GM23338 (cell line): ENCODE measurements around the gene ATP2A3. TPM values are rescaled to one million over a fixed set of nuclear protein-coding genes. Genes with fewer than 3 reads are reported as not detected.

Experiments
- ATAC-seq: fragments of 200-7000 bp; cut with Tn5 transposase; 3 replicates; pipeline ENCODE4 v1.9.1; 2020
- DNase-seq: peaks from one replicate; pipeline ENCODE4 v3.0.0-alpha.2; 2015; ENCODE audit warnings: low spot score
- H2AFZ ChIP-seq: fragments of 200-600 bp; sonication (generic); 2 replicates; pipeline ENCODE4 v1.8.0; 2016; ENCODE audit warnings: antibody characterized with exemption, mild to moderate bottlenecking, moderate library complexity
- H3F3A ChIP-seq: fragments of 200-600 bp; sonication (generic); replicated peaks from 2 replicates; pipeline ENCODE4 v1.8.0; 2017; ENCODE audit warnings: antibody characterized with exemption, mixed run types, low read depth
- H3K27ac ChIP-seq: fragments of 200-600 bp; sonication (generic); 2 replicates; pipeline ENCODE4 v1.6.1; 2016; ENCODE audit warnings: low read depth
- H3K27me3 ChIP-seq: fragments of 200-600 bp; sonication (generic); 2 replicates; pipeline ENCODE4 v1.8.0; 2016; ENCODE audit warnings: mild to moderate bottlenecking, mixed run types, moderate library complexity; ENCODE audit not compliant: insufficient read depth
- H3K36me3 ChIP-seq: fragments of 200-600 bp; sonication (generic); 2 replicates; pipeline ENCODE4 v1.8.0; 2016; ENCODE audit warnings: mild to moderate bottlenecking; ENCODE audit not compliant: insufficient read depth
- H3K4me1 ChIP-seq: fragments of 200-600 bp; sonication (generic); 2 replicates; pipeline ENCODE4 v1.8.0; 2016; ENCODE audit warnings: mild to moderate bottlenecking, moderate library complexity; ENCODE audit not compliant: insufficient read depth
- H3K4me2 ChIP-seq: fragments of 200-600 bp; sonication (generic); 2 replicates; pipeline ENCODE4 v1.7.1; 2017; ENCODE audit warnings: mixed run types
- H3K4me3 ChIP-seq: fragments of 200-600 bp; sonication (generic); 2 replicates; pipeline ENCODE4 v1.6.1; 2016; ENCODE audit warnings: mixed run types
- H3K79me2 ChIP-seq: fragments of 200-600 bp; sonication (generic); replicated peaks from 2 replicates; pipeline ENCODE4 v1.8.0; 2017; ENCODE audit warnings: mild to moderate bottlenecking; ENCODE audit not compliant: insufficient read depth
- H3K9me2 ChIP-seq: fragments of 200-600 bp; sonication (generic); 2 replicates; pipeline ENCODE4 v1.8.0; 2017; ENCODE audit not compliant: insufficient read depth
- H4K20me1 ChIP-seq: fragments of 200-600 bp; sonication (generic); replicated peaks from 2 replicates; pipeline ENCODE4 v1.8.0; 2017; ENCODE audit warnings: mild to moderate bottlenecking; ENCODE audit not compliant: insufficient read depth
- H3K27ac Mint-ChIP-seq: 2 replicates; pipeline ENCODE4 v1.8.0; 2020; ENCODE audit warnings: inconsistent platforms, mild to moderate bottlenecking, moderate library complexity, mixed read lengths
- H3K27me3 Mint-ChIP-seq: 3 replicates; pipeline ENCODE4 v1.8.0; 2022; ENCODE audit warnings: low read depth, mild to moderate bottlenecking, moderate library complexity, mixed read lengths, inconsistent platforms; ENCODE audit not compliant: insufficient read depth, poor library complexity
- H3K36me3 Mint-ChIP-seq: 3 replicates; pipeline ENCODE4 v1.8.0; 2021; ENCODE audit warnings: low read depth, mild to moderate bottlenecking, inconsistent platforms, moderate library complexity, mixed read lengths
- H3K4me1 Mint-ChIP-seq: 3 replicates; pipeline ENCODE4 v1.8.0; 2020; ENCODE audit warnings: mild to moderate bottlenecking, inconsistent platforms, mixed read lengths
- H3K4me3 Mint-ChIP-seq: 3 replicates; pipeline ENCODE4 v1.8.0; 2021; ENCODE audit warnings: moderate library complexity, mild to moderate bottlenecking, inconsistent platforms, mixed read lengths
- H3K9me3 Mint-ChIP-seq: 3 replicates; pipeline ENCODE4 v1.8.0; 2020; ENCODE audit warnings: moderate library complexity, mild to moderate bottlenecking, inconsistent platforms, mixed read lengths
- CREB1 ChIP-seq: fragments of 250-450 bp; sonication (Bioruptor Pico); IDR thresholded peaks from 2 replicates; pipeline ENCODE4 v1.5.0; 2020; ENCODE audit warnings: low read depth, mild to moderate bottlenecking, moderate library complexity
- EZH2 ChIP-seq: fragments of 200-600 bp; sonication (generic); IDR thresholded peaks from one replicate; pipeline ENCODE4 v1.8.0; 2017; ENCODE audit warnings: antibody characterized with exemption, mild to moderate bottlenecking, low read depth; ENCODE audit not compliant: unreplicated experiment
- EZH2phosphoT487 ChIP-seq: fragments of 200-600 bp; sonication (generic); IDR thresholded peaks from one replicate; pipeline ENCODE4 v1.8.1; 2018; ENCODE audit warnings: antibody characterized with exemption; ENCODE audit not compliant: unreplicated experiment
- JUNB ChIP-seq: IDR thresholded peaks from one replicate; pipeline ENCODE4 v1.6.1; 2016; ENCODE audit warnings: antibody characterized with exemption; ENCODE audit not compliant: unreplicated experiment
- NANOG ChIP-seq: IDR thresholded peaks from 2 replicates; pipeline ENCODE4 v1.6.1; 2016; ENCODE audit warnings: antibody characterized with exemption, borderline replicate concordance
- POLR2AphosphoS5 ChIP-seq: IDR thresholded peaks from 2 replicates; pipeline ENCODE4 v1.6.1; 2016; ENCODE audit warnings: antibody characterized with exemption, low read depth
- STAT1 ChIP-seq: IDR thresholded peaks from one replicate; pipeline ENCODE4 v1.6.1; 2016; ENCODE audit warnings: antibody characterized with exemption; ENCODE audit not compliant: unreplicated experiment
- ZNF114 ChIP-seq: fragments of 250-450 bp; sonication (Bioruptor Pico); IDR thresholded peaks from 2 replicates; pipeline ENCODE4 v1.5.0; 2020; ENCODE audit warnings: mild to moderate bottlenecking, moderate library complexity
- ZNF331 ChIP-seq: fragments of 250-450 bp; sonication (Bioruptor Pico); IDR thresholded peaks from 2 replicates; pipeline ENCODE4 v1.5.0; 2020; ENCODE audit warnings: low read depth, mild to moderate bottlenecking, moderate library complexity
- polyA plus RNA-seq: library from polyadenylated mRNA; unstranded; fragments of >200 nt; fragmentation: Nextera tagmentation; extraction: Ambion mirVana; gene quantifications from 2 replicates; pipeline ENCODE4 v1.2.1, GENCODE V29; 2016
- total RNA-seq: library from RNA; depleted of rRNA; stranded (reverse); fragments of >200 nt; shearing (Covaris generic); gene quantifications from 2 replicates; pipeline ENCODE4 v1.2.3, GENCODE V29; 2014
- TF ChIP-seq, protein P1 (sequence below), 2 experiments: fragments of 200-600 bp in 1 of 2; sonication (generic) in 1 of 2; conservative IDR thresholded peaks; 2 replicates each; pipeline versions ENCODE4 v1.5.1 to v1.6.1; 2016 to 2017; ENCODE audit warnings: antibody characterized with exemption in 2 of 2, low read depth in 2 of 2, mild to moderate bottlenecking in 2 of 2, moderate library complexity in 1 of 2
- TF ChIP-seq, protein P2 (sequence below): fragments of 250-450 bp; sonication (Bioruptor Pico); IDR thresholded peaks from 2 replicates; pipeline ENCODE4 v1.5.0; 2020; ENCODE audit warnings: mild to moderate bottlenecking, moderate library complexity
- TF ChIP-seq, protein P3 (sequence below): IDR thresholded peaks from 2 replicates; pipeline ENCODE4 v1.6.1; 2016; ENCODE audit warnings: antibody characterized with exemption
- TF ChIP-seq, protein P4 (sequence below): IDR thresholded peaks from one replicate; pipeline ENCODE4 v1.6.1; 2018; ENCODE audit warnings: antibody characterized with exemption; ENCODE audit not compliant: unreplicated experiment

ATP2A3 gene
- total and polyA plus RNA-seq, 2 experiments from 2014 or later: 9.6 to 35.2 TPM

DNA sequence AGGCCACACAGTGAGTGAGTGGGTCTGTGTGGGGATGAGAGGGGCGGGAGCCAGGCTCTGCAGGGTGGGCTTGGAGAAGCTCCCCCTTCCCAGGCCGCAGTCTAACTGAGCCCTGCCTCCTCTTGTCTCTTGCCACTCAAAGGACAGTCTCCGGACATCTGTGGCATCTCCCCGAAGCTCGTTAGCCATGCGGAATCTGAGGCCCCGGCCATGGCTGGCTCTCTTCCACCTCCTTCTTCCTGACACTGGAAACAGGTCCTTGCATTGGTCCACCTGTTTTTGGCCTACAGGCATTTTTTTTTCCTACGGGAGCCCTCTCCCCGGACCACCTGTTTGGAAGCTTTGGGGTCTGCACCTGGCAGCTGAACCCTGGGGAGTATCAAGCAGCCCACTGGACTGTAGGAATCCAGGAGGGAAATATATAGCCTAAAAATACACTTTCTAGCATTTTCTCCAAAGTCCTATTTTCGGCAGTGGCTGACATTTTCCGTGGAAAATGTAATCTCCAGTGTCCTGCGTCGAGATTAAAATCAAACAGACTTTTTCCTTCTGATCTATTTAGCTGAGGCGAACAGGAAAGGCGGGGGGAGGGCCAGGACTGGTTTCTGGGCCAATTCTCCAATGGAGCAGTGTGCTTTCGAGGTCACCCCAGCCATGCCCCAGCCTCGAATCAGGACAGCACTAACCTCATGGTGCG, 9.1 kb downstream of the ATP2A3 start:
- no peak for TF ChIP-seq EZH2
- TF ChIP-seq JUNB: no peak
- TF ChIP-seq ZNF331 (CRISPR knock-in tag): no peak
- TF ChIP-seq POLR2AphosphoS5: no peak
- TF ChIP-seq NANOG: no peak
- TF ChIP-seq, protein P1, sequence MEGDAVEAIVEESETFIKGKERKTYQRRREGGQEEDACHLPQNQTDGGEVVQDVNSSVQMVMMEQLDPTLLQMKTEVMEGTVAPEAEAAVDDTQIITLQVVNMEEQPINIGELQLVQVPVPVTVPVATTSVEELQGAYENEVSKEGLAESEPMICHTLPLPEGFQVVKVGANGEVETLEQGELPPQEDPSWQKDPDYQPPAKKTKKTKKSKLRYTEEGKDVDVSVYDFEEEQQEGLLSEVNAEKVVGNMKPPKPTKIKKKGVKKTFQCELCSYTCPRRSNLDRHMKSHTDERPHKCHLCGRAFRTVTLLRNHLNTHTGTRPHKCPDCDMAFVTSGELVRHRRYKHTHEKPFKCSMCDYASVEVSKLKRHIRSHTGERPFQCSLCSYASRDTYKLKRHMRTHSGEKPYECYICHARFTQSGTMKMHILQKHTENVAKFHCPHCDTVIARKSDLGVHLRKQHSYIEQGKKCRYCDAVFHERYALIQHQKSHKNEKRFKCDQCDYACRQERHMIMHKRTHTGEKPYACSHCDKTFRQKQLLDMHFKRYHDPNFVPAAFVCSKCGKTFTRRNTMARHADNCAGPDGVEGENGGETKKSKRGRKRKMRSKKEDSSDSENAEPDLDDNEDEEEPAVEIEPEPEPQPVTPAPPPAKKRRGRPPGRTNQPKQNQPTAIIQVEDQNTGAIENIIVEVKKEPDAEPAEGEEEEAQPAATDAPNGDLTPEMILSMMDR (conservative IDR thresholded peaks at IDR 0.05; ENCODE audit: low read depth in 2 of 2): no peak
- no peak for TF ChIP-seq STAT1
- no peak for TF ChIP-seq CREB1
- TF ChIP-seq ZNF114: no peak
- no peak for TF ChIP-seq EZH2phosphoT487
- TF ChIP-seq, protein P2, sequence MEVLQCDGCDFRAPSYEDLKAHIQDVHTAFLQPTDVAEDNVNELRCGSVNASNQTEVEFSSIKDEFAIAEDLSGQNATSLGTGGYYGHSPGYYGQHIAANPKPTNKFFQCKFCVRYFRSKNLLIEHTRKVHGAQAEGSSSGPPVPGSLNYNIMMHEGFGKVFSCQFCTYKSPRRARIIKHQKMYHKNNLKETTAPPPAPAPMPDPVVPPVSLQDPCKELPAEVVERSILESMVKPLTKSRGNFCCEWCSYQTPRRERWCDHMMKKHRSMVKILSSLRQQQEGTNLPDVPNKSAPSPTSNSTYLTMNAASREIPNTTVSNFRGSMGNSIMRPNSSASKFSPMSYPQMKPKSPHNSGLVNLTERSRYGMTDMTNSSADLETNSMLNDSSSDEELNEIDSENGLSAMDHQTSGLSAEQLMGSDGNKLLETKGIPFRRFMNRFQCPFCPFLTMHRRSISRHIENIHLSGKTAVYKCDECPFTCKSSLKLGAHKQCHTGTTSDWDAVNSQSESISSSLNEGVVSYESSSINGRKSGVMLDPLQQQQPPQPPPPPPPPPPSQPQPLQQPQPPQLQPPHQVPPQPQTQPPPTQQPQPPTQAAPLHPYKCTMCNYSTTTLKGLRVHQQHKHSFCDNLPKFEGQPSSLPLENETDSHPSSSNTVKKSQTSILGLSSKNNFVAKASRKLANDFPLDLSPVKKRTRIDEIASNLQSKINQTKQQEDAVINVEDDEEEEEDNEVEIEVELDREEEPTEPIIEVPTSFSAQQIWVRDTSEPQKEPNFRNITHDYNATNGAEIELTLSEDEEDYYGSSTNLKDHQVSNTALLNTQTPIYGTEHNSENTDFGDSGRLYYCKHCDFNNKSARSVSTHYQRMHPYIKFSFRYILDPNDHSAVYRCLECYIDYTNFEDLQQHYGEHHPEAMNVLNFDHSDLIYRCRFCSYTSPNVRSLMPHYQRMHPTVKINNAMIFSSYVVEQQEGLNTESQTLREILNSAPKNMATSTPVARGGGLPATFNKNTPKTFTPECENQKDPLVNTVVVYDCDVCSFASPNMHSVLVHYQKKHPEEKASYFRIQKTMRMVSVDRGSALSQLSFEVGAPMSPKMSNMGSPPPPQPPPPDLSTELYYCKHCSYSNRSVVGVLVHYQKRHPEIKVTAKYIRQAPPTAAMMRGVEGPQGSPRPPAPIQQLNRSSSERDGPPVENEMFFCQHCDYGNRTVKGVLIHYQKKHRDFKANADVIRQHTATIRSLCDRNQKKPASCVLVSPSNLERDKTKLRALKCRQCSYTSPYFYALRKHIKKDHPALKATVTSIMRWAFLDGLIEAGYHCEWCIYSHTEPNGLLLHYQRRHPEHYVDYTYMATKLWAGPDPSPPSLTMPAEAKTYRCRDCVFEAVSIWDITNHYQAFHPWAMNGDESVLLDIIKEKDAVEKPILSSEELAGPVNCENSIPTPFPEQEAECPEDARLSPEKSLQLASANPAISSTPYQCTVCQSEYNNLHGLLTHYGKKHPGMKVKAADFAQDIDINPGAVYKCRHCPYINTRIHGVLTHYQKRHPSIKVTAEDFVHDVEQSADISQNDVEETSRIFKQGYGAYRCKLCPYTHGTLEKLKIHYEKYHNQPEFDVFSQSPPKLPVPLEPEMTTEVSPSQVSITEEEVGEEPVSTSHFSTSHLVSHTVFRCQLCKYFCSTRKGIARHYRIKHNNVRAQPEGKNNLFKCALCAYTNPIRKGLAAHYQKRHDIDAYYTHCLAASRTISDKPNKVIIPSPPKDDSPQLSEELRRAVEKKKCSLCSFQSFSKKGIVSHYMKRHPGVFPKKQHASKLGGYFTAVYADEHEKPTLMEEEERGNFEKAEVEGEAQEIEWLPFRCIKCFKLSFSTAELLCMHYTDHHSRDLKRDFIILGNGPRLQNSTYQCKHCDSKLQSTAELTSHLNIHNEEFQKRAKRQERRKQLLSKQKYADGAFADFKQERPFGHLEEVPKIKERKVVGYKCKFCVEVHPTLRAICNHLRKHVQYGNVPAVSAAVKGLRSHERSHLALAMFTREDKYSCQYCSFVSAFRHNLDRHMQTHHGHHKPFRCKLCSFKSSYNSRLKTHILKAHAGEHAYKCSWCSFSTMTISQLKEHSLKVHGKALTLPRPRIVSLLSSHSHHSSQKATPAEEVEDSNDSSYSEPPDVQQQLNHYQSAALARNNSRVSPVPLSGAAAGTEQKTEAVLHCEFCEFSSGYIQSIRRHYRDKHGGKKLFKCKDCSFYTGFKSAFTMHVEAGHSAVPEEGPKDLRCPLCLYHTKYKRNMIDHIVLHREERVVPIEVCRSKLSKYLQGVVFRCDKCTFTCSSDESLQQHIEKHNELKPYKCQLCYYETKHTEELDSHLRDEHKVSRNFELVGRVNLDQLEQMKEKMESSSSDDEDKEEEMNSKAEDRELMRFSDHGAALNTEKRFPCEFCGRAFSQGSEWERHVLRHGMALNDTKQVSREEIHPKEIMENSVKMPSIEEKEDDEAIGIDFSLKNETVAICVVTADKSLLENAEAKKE (CRISPR knock-in tag): no peak
- TF ChIP-seq, protein P3, sequence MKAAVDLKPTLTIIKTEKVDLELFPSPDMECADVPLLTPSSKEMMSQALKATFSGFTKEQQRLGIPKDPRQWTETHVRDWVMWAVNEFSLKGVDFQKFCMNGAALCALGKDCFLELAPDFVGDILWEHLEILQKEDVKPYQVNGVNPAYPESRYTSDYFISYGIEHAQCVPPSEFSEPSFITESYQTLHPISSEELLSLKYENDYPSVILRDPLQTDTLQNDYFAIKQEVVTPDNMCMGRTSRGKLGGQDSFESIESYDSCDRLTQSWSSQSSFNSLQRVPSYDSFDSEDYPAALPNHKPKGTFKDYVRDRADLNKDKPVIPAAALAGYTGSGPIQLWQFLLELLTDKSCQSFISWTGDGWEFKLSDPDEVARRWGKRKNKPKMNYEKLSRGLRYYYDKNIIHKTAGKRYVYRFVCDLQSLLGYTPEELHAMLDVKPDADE: no peak
- TF ChIP-seq, protein P4, sequence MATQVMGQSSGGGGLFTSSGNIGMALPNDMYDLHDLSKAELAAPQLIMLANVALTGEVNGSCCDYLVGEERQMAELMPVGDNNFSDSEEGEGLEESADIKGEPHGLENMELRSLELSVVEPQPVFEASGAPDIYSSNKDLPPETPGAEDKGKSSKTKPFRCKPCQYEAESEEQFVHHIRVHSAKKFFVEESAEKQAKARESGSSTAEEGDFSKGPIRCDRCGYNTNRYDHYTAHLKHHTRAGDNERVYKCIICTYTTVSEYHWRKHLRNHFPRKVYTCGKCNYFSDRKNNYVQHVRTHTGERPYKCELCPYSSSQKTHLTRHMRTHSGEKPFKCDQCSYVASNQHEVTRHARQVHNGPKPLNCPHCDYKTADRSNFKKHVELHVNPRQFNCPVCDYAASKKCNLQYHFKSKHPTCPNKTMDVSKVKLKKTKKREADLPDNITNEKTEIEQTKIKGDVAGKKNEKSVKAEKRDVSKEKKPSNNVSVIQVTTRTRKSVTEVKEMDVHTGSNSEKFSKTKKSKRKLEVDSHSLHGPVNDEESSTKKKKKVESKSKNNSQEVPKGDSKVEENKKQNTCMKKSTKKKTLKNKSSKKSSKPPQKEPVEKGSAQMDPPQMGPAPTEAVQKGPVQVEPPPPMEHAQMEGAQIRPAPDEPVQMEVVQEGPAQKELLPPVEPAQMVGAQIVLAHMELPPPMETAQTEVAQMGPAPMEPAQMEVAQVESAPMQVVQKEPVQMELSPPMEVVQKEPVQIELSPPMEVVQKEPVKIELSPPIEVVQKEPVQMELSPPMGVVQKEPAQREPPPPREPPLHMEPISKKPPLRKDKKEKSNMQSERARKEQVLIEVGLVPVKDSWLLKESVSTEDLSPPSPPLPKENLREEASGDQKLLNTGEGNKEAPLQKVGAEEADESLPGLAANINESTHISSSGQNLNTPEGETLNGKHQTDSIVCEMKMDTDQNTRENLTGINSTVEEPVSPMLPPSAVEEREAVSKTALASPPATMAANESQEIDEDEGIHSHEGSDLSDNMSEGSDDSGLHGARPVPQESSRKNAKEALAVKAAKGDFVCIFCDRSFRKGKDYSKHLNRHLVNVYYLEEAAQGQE: no peak
- Histone ChIP-seq H3K9me2 (no peaks in the 10 kb centered on the region), H3K27ac (peak overlapping the region; percentile 39; the same call in 1 of the 2 replicates), H4K20me1 (peaks cover 4% of the 10 kb centered on the region; the same call in 1 of the 2 replicates), H3K4me1 (peaks cover 34% of the 10 kb centered on the region), H3K27me3 (no peaks in the 10 kb centered on the region), H3K36me3 (no peaks in the 10 kb centered on the region), H3K79me2 (peaks cover 5% of the 10 kb centered on the region; the same call in 1 of the 2 replicates), H3F3A (peaks cover 14% of the 10 kb centered on the region; the same call in 1 of the 2 replicates), H2AFZ (no peak overlapping the region), H3K4me2 (no peak overlapping the region), H3K4me3 (no peak overlapping the region)
- H3K27ac Mint-ChIP-seq: no peak overlapping the region
- no peak for DNase-seq
- no peaks in the 10 kb centered on the region for H3K36me3 Mint-ChIP-seq
- H3K27me3 Mint-ChIP-seq: peaks cover 18% of the 10 kb centered on the region
- H3K4me1 Mint-ChIP-seq: peaks cover 44% of the 10 kb centered on the region
- H3K9me3 Mint-ChIP-seq: no peaks in the 10 kb centered on the region
- ATAC-seq: no peak
- H3K4me3 Mint-ChIP-seq: no peak overlapping the region
